NCI-H526 treated with DMSO at 0.1 percent for 48 hours (cell line): ENCODE results near the gene SETD2.

Experiments used
- DNase-seq: peaks from one replicate; lab custom pipeline; 2025; lab: John Stamatoyannopoulos, UW

Gene SETD2

DNA sequence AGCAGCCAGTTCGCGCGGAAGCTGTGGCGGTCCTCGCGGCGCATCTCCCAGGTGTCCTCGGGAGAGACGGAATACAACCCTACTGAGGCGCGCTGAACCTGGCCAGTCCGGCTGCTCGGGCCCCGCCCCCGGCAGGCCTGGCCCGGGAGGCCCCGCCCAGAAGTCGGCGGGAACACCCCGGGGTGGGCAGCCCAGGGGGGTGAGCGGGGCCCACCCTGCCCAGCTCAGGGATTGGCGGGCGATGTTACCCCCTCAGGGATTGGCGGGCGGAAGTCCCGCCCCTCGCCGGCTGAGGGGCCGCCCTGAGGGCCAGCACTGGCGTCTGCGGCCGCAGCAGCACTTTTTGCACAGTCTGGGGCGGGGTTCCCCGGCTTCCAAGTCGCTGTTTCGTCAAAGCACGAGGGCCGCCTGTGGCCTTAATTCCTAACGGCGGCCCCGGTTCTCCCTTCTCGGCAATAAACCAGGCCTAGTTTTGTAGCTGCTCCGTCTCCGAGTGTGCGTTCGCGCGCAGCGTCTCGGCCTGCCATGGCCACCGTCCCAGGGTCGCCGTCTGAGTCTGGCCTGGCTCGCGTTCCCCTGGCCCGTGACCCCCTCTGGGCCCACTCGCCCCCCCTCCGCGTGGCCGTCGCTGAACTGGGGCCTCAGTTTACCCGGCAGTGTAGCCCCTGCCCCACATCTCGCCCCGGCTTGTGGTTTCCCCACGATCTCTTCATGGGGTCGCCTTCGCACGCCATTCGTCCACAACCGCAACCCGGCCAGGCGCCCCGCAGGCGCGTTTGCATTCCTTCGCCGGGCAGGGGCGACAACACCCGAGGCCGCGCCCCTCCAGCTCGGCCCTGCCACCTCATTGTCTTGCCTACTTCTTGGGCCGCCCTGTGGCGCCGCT is 154.4 kb downstream of the SETD2 start:
- no peak for DNase-seq

DNA sequence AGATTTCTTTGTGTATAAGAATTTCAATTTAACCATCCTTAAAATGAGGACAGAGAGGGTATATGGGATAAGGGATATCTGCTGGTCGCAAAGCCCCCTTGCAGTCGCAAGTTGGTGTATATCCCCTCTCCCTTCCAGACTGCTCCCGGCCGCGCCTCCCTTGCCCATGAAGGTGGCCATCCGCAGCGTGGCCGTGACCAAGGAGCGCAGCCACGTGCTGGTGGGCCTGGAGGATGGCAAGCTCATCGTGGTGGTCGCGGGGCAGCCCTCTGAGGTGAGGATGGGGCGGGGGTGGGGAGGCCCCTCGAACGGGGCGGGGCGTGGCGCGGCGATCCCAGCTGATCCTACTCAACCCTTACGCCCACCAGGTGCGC is 155.1 kb downstream of the SETD2 start:
- no peak for DNase-seq

DNA sequence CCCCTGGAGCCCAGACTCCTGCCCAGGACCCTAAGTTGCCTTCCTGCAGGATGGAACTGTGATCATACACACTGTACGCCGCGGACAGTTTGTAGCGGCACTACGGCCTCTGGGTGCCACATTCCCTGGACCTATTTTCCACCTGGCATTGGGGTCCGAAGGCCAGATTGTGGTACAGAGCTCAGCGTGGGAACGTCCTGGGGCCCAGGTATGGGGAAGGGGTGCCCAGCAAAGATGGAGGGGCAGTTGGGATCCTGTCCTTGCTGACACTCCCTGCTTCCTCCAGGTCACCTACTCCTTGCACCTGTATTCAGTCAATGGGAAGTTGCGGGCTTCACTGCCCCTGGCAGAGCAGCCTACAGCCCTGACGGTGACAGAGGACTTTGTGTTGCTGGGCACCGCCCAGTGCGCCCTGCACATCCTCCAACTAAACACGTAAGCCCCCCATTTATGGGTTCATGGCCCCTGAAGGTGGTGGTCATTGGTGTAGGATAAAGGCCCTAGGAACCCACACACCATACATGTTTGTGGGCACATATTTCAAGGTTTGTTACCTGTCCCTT is 155.6 kb downstream of the SETD2 start:
- no peak for DNase-seq

DNA sequence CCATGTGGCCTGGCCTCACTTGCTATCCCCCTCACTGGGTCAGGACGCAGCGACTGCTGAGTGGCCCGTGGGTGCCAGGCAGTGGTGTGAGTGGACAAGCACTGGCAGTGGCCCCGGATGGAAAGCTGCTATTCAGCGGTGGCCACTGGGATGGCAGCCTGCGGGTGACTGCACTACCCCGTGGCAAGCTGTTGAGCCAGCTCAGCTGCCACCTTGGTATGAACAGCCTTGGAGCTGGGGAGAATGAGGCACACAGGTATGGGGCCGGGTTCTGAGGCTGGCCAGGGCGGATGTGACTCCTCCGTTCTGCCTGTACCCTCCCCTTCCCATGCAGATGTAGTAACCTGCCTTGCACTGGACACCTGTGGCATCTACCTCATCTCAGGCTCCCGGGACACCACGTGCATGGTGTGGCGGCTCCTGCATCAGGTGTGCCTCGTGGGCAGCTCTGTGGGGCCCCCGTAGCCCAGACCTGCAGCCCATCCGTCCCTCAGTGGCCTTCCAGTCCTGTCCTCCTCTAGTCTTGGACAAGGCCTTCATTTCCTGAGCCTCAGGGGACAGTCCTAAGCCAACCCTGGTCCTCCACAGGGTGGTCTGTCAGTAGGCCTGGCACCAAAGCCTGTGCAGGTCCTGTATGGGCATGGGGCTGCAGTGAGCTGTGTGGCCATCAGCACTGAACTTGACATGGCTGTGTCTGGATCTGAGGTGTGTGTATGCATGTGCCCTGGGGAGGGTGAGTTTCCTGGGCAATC is 156.3 kb downstream of the SETD2 start:
- DNase-seq, result no peak

DNA sequence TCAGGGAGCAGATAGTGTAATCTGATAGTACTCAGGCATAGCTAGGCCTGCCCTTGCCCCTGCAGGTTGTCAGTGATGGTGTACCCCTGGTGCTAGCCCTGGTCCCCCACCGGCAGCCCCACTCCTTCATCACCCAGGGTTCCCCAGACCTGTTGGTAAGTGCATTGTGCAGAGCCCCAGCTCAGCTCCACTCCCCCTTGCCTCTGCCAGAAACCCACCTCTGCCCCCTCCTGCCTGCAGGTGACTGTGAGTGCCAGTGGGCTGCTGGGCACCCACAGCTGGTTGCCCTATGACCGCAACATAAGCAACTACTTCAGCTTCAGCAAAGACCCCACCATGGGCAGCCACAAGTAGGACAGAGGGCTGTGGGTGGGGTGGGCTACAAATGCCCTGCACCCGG is 156.9 kb downstream of the SETD2 start:
- DNase-seq, result no peak

DNA sequence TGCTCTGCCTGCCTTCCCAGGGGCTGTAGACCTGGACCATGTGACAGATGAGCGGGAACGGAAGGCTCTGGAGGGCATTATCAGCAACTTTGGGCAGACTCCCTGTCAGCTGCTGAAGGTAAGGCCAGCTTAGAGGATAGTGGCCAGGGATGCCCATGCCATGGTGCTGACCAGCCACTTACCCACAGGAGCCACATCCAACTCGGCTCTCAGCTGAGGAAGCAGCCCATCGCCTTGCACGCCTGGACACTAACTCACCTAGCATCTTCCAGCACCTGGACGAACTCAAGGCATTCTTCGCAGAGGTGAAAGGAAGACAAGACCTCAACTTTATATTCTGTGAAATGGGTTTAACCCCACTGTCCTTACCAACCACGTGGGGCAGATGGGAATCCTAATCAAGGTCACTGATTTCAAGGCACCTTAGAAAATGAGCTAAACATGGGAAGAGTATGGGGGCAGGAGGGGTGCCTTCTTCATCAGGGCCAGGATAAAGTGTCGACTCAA is 157.7 kb downstream of the SETD2 start:
- DNase-seq, result no peak

DNA sequence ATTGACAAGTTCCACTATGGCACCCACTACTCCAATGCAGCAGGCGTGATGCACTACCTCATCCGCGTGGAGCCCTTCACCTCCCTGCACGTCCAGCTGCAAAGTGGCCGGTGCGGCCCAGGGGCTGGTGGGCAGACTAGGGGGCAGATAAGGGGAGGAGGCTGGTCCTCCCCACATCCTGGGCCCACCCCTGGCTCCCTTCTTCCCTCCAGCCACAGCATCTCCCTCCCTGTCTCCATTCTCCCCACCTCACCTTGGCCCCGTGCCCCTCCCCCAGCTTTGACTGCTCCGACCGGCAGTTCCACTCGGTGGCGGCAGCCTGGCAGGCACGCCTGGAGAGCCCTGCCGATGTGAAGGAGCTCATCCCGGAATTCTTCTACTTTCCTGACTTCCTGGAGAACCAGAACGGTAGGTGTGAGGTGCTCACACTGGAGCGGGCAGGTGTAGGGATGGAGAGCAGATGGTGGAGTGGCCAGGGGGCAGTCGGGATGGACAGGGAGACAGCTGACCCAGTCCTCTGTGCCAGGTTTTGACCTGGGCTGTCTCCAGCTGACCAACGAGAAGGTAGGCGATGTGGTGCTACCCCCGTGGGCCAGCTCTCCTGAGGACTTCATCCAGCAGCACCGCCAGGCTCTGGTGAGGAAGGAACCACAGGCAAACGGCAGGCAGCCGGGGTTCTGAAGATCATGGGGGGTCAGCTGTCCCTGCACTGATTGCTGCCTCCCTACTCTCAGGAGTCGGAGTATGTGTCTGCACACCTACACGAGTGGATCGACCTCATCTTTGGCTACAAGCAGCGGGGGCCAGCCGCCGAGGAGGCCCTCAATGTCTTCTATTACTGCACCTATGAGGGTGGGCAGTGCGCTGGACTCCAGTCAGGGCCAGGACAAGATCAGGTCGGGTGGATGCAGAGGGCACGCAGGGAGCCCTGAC is 158.4 kb downstream of the SETD2 start:
- DNase-seq, result no peak

DNA sequence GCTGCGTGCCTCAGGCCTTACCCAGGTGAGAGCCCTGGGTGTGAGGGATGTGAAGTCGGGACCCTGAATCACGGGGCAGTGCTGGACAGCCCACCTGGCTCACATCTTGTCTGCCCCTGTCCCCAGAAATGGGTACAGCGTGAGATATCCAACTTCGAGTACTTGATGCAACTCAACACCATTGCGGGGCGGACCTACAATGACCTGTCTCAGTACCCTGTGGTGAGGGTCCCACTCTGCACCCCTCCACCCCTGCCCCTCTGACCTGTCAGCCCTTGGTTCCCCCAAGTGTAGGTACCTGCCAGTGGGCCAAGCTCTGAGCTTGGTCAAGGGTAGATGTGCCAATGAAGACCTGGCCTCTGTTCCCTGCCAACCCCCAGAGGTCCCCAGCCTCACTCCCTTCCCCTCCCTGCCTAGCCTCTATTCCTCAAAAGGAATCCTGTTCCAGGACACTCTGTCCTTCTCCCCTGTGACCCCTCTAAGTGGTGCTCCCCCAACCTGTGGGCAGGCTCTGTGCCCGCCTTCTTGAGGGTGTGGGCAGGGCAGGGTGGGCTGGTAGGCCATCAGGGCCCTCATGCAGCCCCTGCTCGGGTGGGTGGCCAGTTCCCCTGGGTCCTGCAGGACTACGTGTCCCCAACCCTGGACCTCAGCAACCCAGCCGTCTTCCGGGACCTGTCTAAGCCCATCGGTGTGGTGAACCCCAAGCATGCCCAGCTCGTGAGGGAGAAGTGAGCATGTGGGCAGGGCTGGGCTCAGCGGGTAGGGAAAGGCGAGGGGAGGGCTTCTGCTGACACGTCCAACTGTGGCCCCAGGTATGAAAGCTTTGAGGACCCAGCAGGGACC is 159.3 kb downstream of the SETD2 start:
- DNase-seq, result no peak

DNA sequence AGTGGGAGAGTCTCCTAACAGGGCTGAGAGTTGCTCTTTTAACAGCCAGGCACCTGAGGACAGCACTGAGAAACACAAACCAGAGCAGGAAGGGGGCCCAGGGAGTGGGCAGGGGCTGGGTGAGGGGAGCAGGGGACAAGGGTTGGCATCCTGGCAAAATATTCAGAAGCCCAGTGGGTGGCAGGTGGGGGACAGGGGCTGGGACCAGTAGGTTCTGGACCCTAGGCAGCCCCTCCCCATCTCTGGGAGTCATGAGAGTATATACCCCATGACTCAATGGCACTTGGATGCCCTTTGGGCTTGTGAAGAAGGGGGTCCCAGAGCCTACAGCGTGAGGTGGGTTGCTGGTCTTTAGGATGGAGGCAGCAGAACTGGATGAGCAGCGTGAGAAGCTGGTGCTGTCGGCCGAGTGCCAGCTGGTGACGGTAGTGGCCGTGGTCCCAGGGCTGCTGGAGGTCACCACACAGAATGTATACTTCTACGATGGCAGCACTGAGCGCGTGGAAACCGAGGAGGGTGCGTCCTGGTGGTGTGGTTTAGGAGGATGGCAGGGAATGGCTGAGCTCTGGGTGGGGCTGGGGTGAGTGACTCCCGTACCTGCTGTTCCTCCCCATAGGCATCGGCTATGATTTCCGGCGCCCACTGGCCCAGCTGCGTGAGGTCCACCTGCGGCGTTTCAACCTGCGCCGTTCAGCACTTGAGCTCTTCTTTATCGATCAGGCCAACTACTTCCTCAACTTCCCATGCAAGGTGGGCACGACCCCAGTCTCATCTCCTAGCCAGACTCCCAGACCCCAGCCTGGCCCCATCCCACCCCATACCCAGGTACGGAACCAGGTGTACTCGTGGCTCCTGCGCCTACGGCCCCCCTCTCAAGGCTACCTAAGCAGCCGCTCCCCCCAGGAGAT is 160.2 kb downstream of the SETD2 start:
- no peak for DNase-seq

DNA sequence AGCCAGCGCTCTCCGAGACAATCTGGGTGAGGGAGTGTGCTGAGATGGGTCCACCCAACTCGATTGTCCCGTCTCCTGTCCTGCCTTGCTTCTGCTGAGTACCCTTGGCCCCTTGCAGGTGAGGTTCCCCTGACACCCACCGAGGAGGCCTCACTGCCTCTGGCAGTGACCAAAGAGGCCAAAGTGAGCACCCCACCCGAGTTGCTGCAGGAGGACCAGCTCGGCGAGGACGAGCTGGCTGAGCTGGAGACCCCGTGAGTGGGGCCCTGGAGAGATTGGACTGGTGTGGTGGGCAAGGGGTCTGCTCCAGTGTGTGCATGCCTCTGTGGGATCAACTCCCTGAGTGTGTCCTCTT is 160.9 kb downstream of the SETD2 start:
- no peak for DNase-seq

DNA sequence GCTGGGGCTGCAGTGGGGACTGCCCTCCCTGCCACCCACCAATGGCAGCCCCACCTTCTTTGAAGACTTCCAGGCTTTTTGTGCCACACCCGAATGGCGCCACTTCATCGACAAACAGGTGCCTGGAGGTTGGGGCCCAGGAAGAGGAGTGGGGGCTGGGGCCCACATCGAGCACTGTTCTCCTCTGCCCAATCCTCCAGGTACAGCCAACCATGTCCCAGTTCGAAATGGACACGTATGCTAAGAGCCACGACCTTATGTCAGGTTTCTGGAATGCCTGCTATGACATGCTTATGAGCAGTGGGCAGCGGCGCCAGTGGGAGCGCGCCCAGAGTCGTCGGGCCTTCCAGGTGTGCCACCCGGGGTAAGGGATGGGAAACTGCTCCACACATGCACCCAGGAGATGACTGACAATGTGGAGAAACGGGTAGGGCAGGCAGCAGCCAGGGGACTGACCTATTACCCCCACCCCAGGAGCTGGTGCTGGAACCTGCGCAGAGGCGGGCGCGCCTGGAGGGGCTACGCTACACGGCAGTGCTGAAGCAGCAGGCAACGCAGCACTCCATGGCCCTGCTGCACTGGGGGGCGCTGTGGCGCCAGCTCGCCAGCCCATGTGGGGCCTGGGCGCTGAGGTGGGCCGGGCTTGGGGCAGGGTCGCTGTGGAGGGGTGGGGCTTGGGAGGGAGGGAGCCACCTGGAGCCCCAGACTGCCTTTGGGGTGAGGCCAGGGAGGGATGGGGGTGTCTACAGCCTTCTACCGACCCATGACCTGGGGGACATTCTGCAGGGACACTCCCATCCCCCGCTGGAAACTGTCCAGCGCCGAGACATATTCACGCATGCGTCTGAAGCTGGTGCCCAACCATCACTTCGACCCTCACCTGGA is 161.5 kb downstream of the SETD2 start:
- no peak for DNase-seq

DNA sequence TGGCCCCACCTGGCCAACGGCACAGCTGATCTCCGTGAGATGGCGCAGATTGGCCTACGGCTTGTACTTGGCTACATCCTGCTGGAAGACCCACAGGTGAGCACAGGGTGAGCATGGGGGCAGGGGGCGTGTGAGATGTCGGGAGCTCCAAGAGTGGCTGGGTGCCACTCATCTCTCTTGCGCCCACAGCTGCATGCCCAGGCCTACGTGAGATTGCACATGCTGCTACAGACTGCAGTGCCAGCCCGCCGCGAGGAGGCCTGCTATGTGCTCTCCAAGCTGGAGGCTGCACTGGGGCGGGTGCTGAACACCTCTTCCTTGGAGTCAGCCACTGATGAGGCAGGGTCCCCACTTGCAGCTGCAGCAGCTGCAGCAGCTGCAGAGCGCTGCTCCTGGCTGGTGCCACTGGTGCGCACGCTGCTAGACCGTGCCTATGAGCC is 162.2 kb downstream of the SETD2 start:
- no peak for DNase-seq

DNA sequence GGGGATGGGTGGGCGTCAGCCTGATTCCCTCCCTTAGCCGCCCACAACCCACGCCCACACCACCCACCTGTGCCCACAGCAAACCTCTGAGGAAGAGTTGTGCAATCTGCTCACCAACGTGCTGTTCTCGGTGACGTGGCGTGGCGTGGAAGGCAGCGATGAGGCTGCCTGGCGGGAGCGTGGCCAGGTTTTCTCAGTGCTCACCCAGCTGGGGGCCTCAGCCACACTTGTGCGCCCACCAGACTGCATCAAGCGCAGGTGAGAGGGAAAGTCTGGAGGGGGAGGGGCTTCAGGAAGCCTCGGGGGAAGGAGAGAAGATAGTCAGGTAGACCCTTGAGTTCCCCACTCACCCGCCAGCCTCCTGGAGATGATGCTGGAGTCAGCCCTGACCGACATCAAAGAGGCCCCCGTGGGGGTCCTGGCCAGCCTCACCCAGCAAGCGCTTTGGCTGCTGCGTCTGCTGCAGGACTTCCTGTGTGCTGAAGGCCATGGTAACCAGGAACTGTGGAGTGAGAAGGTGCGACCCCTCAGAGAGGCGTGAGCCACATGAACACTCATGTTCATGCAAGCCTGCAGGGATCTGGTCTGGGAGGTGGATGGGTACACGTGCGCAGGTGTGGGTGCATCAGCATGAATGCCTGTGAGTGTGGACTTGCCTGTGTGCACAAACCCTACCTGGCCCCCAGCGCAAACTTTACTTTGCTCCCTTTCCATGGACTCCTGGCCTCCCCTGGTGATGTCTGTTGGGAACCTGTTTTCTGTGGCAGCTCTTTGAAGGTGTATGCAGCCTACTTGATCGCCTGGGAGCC is 162.8 kb downstream of the SETD2 start:
- no peak for DNase-seq

DNA sequence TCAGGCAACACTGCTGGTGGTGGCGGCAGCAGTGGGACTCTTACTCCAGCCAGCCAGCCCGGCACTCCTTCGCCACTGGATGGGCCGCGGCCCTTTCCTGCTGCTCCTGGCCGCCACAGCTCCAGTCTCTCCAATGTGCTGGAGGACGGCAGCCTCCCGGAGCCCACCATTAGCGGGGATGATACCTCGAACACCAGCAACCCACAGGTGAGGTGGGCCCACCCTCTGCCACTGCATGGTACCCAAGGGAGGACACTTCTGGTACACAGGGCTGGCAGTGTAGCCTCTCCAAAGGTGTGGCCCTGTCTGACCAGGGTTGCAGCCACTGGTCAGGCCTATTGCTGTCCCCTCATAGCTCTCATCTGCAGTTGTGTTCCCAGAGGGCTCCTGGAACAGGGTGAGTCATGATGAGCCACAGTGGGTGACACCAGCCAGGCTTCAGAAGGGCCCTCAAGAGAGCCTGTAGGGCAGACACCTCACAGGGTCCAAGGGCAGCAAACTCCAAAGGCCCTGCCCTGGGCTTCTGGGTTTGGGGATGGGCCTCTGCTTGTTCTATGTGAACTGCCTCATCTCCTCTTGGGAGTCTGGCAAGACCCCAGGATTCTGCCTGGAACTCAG is 163.6 kb downstream of the SETD2 start:
- DNase-seq, result no peak

DNA sequence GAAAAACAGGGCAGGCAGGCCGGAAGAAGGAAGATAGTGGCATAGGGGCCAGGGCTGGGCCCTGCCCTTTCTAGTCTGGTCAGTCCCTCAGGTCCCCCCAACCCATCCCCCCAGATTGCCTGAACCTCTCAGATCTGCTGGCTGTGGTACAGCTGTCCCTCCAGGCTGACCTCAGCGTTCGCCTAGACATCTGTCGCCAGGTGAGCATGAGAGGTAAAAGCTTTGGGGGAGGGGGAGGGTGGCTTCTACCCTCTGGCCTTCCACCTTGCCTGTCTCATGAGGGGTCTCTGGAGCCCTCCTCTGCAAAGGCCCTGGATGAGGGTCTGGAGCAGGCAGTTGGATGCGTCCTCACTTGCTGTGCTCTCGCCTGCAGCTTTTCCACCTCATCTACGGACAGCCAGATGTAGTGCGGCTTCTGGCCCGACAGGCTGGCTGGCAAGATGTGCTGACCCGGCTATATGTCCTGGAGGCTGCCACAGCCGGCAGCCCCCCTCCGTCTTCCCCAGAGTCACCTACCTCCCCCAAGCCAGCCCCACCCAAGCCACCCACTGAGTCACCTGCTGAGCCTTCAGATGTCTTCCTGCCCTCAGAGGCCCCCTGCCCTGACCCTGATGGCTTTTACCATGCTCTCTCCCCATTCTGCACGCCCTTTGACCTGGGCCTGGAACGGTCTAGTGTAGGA is 164.3 kb downstream of the SETD2 start:
- DNase-seq, result no peak

DNA sequence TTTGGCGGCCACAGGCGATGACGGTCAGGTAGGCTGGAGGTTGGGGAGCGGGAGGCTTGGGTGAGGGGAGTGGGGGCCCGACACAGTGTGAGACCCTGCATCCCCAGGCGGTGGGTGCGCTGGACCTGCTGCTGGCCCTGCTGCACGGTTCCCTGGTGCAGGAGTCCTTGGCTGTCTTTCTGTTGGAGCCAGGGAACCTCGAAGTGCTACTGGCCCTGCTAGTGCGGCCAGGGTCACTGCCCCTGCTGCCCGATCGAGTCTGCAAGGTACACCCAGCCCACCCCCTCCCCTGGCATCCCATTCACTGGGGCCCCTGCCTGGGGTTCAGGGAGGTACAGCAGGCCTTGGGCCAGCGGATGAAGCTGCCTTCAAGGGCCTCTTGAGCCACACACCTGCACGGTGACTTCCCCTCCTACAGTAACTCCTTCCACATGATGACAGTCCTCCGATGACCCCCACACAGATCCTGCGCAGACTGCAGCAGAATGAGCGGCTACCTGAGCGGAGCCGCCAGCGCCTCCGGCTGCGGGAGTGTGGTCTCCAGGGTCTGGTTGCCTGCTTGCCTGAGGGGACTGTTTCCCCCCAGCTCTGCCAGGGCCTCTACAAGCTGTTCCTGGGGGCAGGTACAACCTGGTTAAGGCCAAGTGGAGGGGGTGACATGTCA is 164.9 kb downstream of the SETD2 start:
- DNase-seq, result no peak
